Measurements from ENCODE around the gene MAPKAP1.

Gene MAPKAP1

DNA sequence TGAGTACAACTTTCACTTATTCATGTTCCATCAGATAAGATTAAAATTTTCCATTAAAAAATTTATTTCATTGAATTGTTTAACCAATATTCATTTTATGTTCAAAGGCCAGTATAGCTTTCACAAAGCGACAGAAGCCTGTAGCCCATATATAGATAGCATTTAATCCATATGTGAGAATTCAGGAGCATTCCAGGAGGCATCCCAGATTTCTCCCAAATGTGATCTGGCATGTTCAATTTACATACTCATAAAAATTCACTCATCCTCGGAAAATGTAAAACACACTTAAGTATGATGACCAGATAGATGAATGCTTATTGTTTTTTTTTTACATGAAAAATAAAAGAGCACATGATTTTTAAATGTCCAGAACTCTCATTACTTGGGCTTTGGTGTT is 141.9 kb downstream of the MAPKAP1 start:
- TF ChIP-seq, protein P1, sequence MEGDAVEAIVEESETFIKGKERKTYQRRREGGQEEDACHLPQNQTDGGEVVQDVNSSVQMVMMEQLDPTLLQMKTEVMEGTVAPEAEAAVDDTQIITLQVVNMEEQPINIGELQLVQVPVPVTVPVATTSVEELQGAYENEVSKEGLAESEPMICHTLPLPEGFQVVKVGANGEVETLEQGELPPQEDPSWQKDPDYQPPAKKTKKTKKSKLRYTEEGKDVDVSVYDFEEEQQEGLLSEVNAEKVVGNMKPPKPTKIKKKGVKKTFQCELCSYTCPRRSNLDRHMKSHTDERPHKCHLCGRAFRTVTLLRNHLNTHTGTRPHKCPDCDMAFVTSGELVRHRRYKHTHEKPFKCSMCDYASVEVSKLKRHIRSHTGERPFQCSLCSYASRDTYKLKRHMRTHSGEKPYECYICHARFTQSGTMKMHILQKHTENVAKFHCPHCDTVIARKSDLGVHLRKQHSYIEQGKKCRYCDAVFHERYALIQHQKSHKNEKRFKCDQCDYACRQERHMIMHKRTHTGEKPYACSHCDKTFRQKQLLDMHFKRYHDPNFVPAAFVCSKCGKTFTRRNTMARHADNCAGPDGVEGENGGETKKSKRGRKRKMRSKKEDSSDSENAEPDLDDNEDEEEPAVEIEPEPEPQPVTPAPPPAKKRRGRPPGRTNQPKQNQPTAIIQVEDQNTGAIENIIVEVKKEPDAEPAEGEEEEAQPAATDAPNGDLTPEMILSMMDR (IDR thresholded peaks at IDR 0.05; ENCODE audit: insufficient read depth, low read length, missing control alignments) = no peak
- CTCF ChIA-PET = no interaction called here
- POLR2A ChIA-PET = no interaction called here

GRCh38 chr9:125564631-125565030 is 142.4 kb downstream of the MAPKAP1 start:
- DNase-seq (ENCODE audit: low read depth, low spot score) = no peak

More for the DNA sequence above, 141.9 kb downstream of the MAPKAP1 start:
- DNase-seq (ENCODE audit: low read depth, low spot score) = no peak
- no peak overlapping the region for H3K4me3 ChIP-seq (ENCODE audit: low read depth, low read length)

GRCh38 chr9:125561509-125562148 is 145.4 kb downstream of the MAPKAP1 start:
- H3K4me3 ChIP-seq (ENCODE audit: low read depth, low read length) = no peak overlapping the region
- ChIA-PET CTCF (interaction anchor here (0.9 to 1.8 kb wide), 4 partner anchors 8 to 668 kb away, joined by 3 to 5 read pairs (median 4); no protein-coding TSS in a partner anchor), POLR2A (no interaction called here)
- no peak for DNase-seq (ENCODE audit: low read depth, low spot score)
- TF ChIP-seq, protein P1 (IDR thresholded peaks at IDR 0.05; ENCODE audit: insufficient read depth, low read length, missing control alignments) = no peak

More at GRCh38 chr9:125564631-125565030, 142.4 kb downstream of the MAPKAP1 start:
- TF ChIP-seq, protein P1 (IDR thresholded peaks at IDR 0.05; ENCODE audit: insufficient read depth, low read length, missing control alignments) = no peak
- POLR2A ChIA-PET = no interaction called here
- no peak overlapping the region for H3K4me3 ChIP-seq (ENCODE audit: low read depth, low read length)
- CTCF ChIA-PET = no interaction called here

- DNase-seq (ENCODE audit: low read depth, low spot score) = no peak
- CTCF ChIA-PET = interaction anchor here (1.1 to 3.4 kb wide), 6 partner anchors 8 to 670 kb away, joined by 3 to 15 read pairs (median 4); no protein-coding TSS in a partner anchor
- TF ChIP-seq, protein P1 (IDR thresholded peaks at IDR 0.05; ENCODE audit: insufficient read depth, low read length, missing control alignments) = no peak
- POLR2A ChIA-PET = no interaction called here
- H3K4me3 ChIP-seq (ENCODE audit: low read depth, low read length) = no peak overlapping the region
Observed at GRCh38 chr9:125559894-125560293, 147.1 kb downstream of the MAPKAP1 start.

DNA sequence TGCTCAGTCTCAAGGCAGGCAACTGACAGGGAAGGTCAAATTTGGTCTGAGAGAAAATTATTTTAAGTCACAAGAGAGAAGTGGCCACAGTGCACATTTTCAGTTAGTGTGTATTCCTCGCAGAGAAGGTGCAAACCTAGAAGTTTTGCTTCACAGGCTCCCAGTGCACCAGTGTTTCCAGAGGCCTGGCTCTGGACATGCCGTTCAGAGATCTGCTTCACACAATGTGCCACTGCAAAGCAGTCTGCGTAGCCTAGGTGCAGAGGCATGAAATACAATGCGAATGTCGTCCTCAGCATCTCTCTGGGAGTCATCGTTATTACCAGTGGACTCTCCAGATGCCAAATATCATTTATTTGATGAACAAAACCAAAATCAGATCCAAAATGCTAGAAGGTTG is 147.8 kb downstream of the MAPKAP1 start:
- CTCF ChIA-PET = interaction anchor here (0.6 to 3.4 kb wide), 52 partner anchors 9 to 1019 kb away, joined by 3 to 36 read pairs (median 5); partner anchors contain the start of gene MAPKAP1
- POLR2A ChIA-PET = no interaction called here

DNA sequence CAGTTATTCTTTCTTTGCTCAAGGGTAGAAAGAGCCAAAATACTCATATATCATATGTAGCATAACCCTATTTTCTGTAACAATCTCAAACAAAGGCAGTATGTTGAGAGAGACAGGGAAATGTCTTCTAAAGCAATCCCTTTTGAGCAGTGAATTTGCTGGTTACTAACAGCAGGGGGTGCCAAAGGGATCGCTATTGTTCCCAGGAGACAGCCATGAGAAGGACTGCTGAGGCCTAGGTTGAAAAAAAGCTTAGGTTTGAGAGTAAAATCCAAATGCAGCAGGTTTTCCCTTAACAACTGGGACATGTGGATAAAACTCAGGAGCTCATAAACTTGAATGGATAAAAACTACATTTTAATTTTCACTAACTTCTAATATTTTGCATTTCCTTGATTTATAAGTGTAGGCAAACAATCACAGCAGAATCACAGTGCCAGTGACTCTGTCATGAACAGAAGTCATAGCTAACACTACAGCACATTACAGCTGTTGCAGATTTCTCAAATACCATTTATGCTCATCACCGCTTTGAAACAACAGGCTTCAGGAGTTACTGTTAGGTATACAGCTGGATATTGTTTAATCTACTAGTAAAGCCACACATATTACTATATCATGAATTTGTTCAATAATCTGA is 148.4 kb downstream of the MAPKAP1 start:
- CTCF ChIA-PET = interaction anchor here (0.6 to 3.4 kb wide), 57 partner anchors 9 to 1271 kb away, joined by 3 to 36 read pairs (median 4); partner anchors contain the start of gene MAPKAP1
- no peak overlapping the region for H3K4me3 ChIP-seq (ENCODE audit: low read depth, low read length)
- POLR2A ChIA-PET = no interaction called here
- TF ChIP-seq, protein P1 (IDR thresholded peaks at IDR 0.05; ENCODE audit: insufficient read depth, low read length, missing control alignments) = peak; percentile 74
- DNase-seq (ENCODE audit: low read depth, low spot score) = no peak

More for the DNA sequence above, 147.8 kb downstream of the MAPKAP1 start:
- TF ChIP-seq, protein P1 (IDR thresholded peaks at IDR 0.05; ENCODE audit: insufficient read depth, low read length, missing control alignments) = no peak
- no peak for DNase-seq (ENCODE audit: low read depth, low spot score)
- H3K4me3 ChIP-seq (ENCODE audit: low read depth, low read length) = no peak overlapping the region

All from AG04449 (cell line).